ENCODE results near the gene GBA3. TPM values are rescaled to one million over a fixed set of nuclear protein-coding genes. Genes with fewer than 3 reads are reported as not detected.

Gene GBA3
- total RNA-seq, 1 experiment from 2014 or later: not detected

DNA sequence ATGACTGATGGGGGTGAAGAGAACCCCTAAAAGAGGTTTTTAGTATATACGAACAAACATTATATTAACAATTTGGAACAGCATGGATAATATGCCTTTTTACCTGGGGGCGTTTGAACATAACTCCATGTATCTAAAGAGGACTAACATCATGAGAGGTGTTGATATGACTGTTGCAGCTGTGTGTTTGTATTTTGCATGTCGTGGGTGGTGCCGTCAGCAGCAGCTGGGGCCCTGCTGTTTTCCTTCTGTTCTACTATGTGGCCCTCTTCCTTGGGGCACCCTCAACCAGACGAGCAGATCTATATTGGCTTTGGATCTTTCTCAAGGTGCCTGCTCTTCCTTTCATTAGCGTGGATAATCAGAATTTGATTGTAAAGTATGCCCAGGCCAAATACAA, 11.2 kb downstream of the GBA3 start:
- no peak overlapping the region for H2AK5ac ChIP-seq (ENCODE audit: insufficient read length, low read length)
- H2AFZ ChIP-seq (ENCODE audit: low read length): no peak overlapping the region
- no peaks in the 10 kb centered on the region for H3K9me3 ChIP-seq (ENCODE audit: control insufficient read depth, low read depth, low read length)
- H3K27ac ChIP-seq (ENCODE audit: insufficient read length, low read depth, low read length): no peak overlapping the region
- H3K79me2 ChIP-seq (ENCODE audit: insufficient read depth, low read length): no peaks in the 10 kb centered on the region
- no peaks in the 10 kb centered on the region for H3K27me3 ChIP-seq (ENCODE audit: insufficient read depth, low read length)
- no peak overlapping the region for H2BK12ac ChIP-seq (ENCODE audit: insufficient read length, low read depth, low read length)
- no peak for DNase-seq
- no peak overlapping the region for H3K18ac ChIP-seq (ENCODE audit: insufficient read length, low read depth, low read length)
- no peak for TF ChIP-seq CTCF (conservative IDR thresholded peaks at IDR 0.05)
- Mint-ChIP-seq H3K27ac (peak overlapping the region in 1 of 3 experiments; percentile 18; a peak in 1 of 7 replicates), H3K9me3 (peaks cover 0 to 5% of the 10 kb centered on the region in 2 experiments; a peak in 2 of 5 replicates), H3K27me3 (ENCODE audit: low read depth) (no peaks in the 10 kb centered on the region), H3K4me3 (no peak overlapping the region), H3K36me3 (ENCODE audit: insufficient read depth in 1 of 3, low read depth in 3 of 3) (0 out of 7 replicates have a peak, but pooled peaks cover 0 to 2% (median 0%) of the 10 kb centered on the region in 3 experiments), H3K4me1 (no peaks in the 10 kb centered on the region)
- H4K8ac ChIP-seq (replicated peaks; ENCODE audit: insufficient read length, low read depth, low read length): no peak overlapping the region
- H3K56ac ChIP-seq (ENCODE audit: insufficient read length, low read depth, low read length): no peak overlapping the region
- no peak overlapping the region for H4K91ac ChIP-seq (ENCODE audit: insufficient read length, low read depth, low read length)
- H3K23me2 ChIP-seq (ENCODE audit: insufficient read length, low read depth, low read length, poor library complexity, severe bottlenecking): no peaks in the 10 kb centered on the region
- H3T11ph ChIP-seq (ENCODE audit: low read length): no peak overlapping the region
- H3K4ac ChIP-seq (ENCODE audit: low read depth, low read length): no peak overlapping the region
- H3K14ac ChIP-seq (ENCODE audit: insufficient read depth, low read length): no peak overlapping the region
- no peaks in the 10 kb centered on the region for H3K79me1 ChIP-seq (ENCODE audit: insufficient read depth, low read depth, low read length, poor library complexity, severe bottlenecking)
- no peak overlapping the region for H4K5ac ChIP-seq (ENCODE audit: insufficient read length, low read depth, low read length)
- H4K20me1 ChIP-seq (ENCODE audit: control insufficient read depth, insufficient read depth, insufficient read length): no peaks in the 10 kb centered on the region
- no peaks in the 10 kb centered on the region for H3K4me1 ChIP-seq (ENCODE audit: insufficient read depth, low read length)
- WGBS (ENCODE audit: extremely low coverage, insufficient read length, low lambda C conversion rate): no CpG with 5 or more reads among the region's 6 CpGs
- no peak overlapping the region for H2BK15ac ChIP-seq (ENCODE audit: low read depth, low read length)
- H3K23ac ChIP-seq (ENCODE audit: insufficient read length, low read depth, low read length): no peak overlapping the region
- no peak overlapping the region for H2BK120ac ChIP-seq (ENCODE audit: low read depth, low read length, poor library complexity, severe bottlenecking)
- no peak overlapping the region for H3K9ac ChIP-seq (ENCODE audit: extremely low read depth, insufficient read length, low read length)
- no peak overlapping the region for H2BK20ac ChIP-seq (ENCODE audit: low read depth, low read length, poor library complexity, severe bottlenecking)
- H2BK5ac ChIP-seq (ENCODE audit: insufficient read length, low read length): no peak overlapping the region
- H3K4me2 ChIP-seq (ENCODE audit: insufficient read depth, insufficient read length, low read length): no peak overlapping the region
